ENCODE data around the gene ATG7.
"Not testable (repeated sequence)": the region's sequence is repeated elsewhere in the genome, so short reads cannot be mapped to it uniquely, and the experiment has no call there.

The ATG7 gene

GRCh38 chr3:11568503-11569155, 296.4 kb downstream of the ATG7 start:
- no peak overlapping the region for H3K9ac ChIP-seq (ENCODE audit: insufficient read length, low read depth)
- no peak for DNase-seq (ENCODE audit: low read depth, low spot score)
- peaks cover 6% of the 10 kb centered on the region for H3K4me1 ChIP-seq (ENCODE audit: insufficient read depth, insufficient read length)
- peaks cover 70% of the 10 kb centered on the region for H3K36me3 ChIP-seq (ENCODE audit: insufficient read depth, insufficient read length, low read length)
- H3K9me3 ChIP-seq (ENCODE audit: insufficient read depth, low read length), result no peaks in the 10 kb centered on the region
- no peaks in the 10 kb centered on the region for H3K27me3 ChIP-seq (ENCODE audit: insufficient read depth, insufficient read length)
- TF ChIP-seq ZNF274 (IDR thresholded peaks at IDR 0.05; ENCODE audit: low read depth, low read length) (no peak), SUZ12 (IDR thresholded peaks at IDR 0.05; ENCODE audit: extremely low read depth, insufficient read depth, insufficient read length) (no peak), YY1 (IDR thresholded peaks at IDR 0.05; ENCODE audit: insufficient read depth, insufficient read length) (no peak)
- no peak overlapping the region for H3K4me3 ChIP-seq (ENCODE audit: insufficient read length, low read depth)

GRCh38 chr3:11569156-11569741, 297.1 kb downstream of the ATG7 start:
- peaks cover 70% of the 10 kb centered on the region for H3K36me3 ChIP-seq (ENCODE audit: insufficient read depth, insufficient read length, low read length)
- no peaks in the 10 kb centered on the region for H3K27me3 ChIP-seq (ENCODE audit: insufficient read depth, insufficient read length)
- H3K9ac ChIP-seq (ENCODE audit: insufficient read length, low read depth), result no peak overlapping the region
- H3K4me3 ChIP-seq (ENCODE audit: insufficient read length, low read depth), result no peak overlapping the region
- TF ChIP-seq SUZ12 (IDR thresholded peaks at IDR 0.05; ENCODE audit: extremely low read depth, insufficient read depth, insufficient read length) (no peak), YY1 (IDR thresholded peaks at IDR 0.05; ENCODE audit: insufficient read depth, insufficient read length) (no peak), ZNF274 (IDR thresholded peaks at IDR 0.05; ENCODE audit: low read depth, low read length) (no peak)
- peaks cover 4% of the 10 kb centered on the region for H3K4me1 ChIP-seq (ENCODE audit: insufficient read depth, insufficient read length)
- no peak for DNase-seq (ENCODE audit: low read depth, low spot score)
- H3K9me3 ChIP-seq (ENCODE audit: insufficient read depth, low read length), result no peaks in the 10 kb centered on the region

DNA sequence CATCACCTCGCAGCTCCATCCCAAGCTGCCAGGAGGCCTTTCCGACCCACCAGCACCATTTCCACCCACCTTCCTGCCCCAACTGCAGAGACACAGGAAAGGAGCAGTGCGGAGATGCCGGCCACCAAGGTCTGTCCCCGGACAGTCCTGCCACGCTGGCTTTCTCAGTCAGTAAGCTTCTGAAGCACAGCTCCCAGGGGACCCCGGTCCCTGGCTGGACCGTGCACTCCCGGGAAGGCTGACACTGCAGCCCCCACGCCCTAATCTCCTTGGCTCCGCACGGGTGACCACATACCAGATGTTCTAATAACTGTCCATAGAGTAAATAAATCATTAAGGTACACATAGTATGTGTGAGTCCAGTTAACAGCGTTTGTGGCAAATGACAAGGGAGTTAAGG, 298.1 kb downstream of the ATG7 start:
- Histone ChIP-seq H3K9me3 (ENCODE audit: insufficient read depth, low read length) (no peaks in the 10 kb centered on the region), H3K4me1 (ENCODE audit: insufficient read depth, insufficient read length) (no peaks in the 10 kb centered on the region), H3K27me3 (ENCODE audit: insufficient read depth, insufficient read length) (no peaks in the 10 kb centered on the region), H3K36me3 (ENCODE audit: insufficient read depth, insufficient read length, low read length) (peaks cover 71% of the 10 kb centered on the region), H3K4me3 (ENCODE audit: insufficient read length, low read depth) (no peak overlapping the region), H3K9ac (ENCODE audit: insufficient read length, low read depth) (no peak overlapping the region)
- TF ChIP-seq YY1 (IDR thresholded peaks at IDR 0.05; ENCODE audit: insufficient read depth, insufficient read length), result no peak
- TF ChIP-seq ZNF274 (IDR thresholded peaks at IDR 0.05; ENCODE audit: low read depth, low read length), result no peak
- TF ChIP-seq SUZ12 (IDR thresholded peaks at IDR 0.05; ENCODE audit: extremely low read depth, insufficient read depth, insufficient read length), result no peak
- DNase-seq (ENCODE audit: low read depth, low spot score), result no peak

GRCh38 chr3:11570789-11571495, 298.7 kb downstream of the ATG7 start:
- H3K4me1 ChIP-seq (ENCODE audit: insufficient read depth, insufficient read length), result no peaks in the 10 kb centered on the region
- H3K36me3 ChIP-seq (ENCODE audit: insufficient read depth, insufficient read length, low read length), result peaks cover 71% of the 10 kb centered on the region
- no peak overlapping the region for H3K9ac ChIP-seq (ENCODE audit: insufficient read length, low read depth)
- TF ChIP-seq ZNF274 (IDR thresholded peaks at IDR 0.05; ENCODE audit: low read depth, low read length) (no peak), YY1 (IDR thresholded peaks at IDR 0.05; ENCODE audit: insufficient read depth, insufficient read length) (no peak), SUZ12 (IDR thresholded peaks at IDR 0.05; ENCODE audit: extremely low read depth, insufficient read depth, insufficient read length) (no peak)
- H3K4me3 ChIP-seq (ENCODE audit: insufficient read length, low read depth), result no peak overlapping the region
- H3K9me3 ChIP-seq (ENCODE audit: insufficient read depth, low read length), result no peaks in the 10 kb centered on the region
- no peak for DNase-seq (ENCODE audit: low read depth, low spot score)
- H3K27me3 ChIP-seq (ENCODE audit: insufficient read depth, insufficient read length), result no peaks in the 10 kb centered on the region

DNA sequence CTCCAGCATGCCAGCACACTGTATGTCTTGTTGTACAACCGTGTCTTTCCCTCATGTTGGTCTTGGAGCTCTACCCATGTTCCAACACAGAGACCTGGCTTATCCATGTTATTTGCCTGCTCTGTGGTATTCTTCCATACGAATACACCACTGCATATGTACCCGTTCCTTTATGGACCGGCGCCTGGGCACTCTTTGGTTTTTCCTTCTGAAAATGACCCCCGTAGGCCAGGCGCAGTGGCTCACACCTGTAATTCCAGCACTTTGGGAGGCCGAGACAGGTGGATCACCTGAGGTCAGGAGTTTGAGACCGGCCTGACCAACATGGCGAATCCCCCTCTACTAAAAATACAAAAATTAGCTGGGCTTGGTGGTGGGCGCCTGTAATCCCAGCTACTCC, 300.5 kb downstream of the ATG7 start:
- not testable (repeated sequence) for H3K4me3 ChIP-seq (ENCODE audit: insufficient read length, low read depth); H3K27me3 ChIP-seq (ENCODE audit: insufficient read depth, insufficient read length); H3K4me1 ChIP-seq (ENCODE audit: insufficient read depth, insufficient read length); H3K9me3 ChIP-seq (ENCODE audit: insufficient read depth, low read length); DNase-seq (ENCODE audit: low read depth, low spot score); H3K9ac ChIP-seq (ENCODE audit: insufficient read length, low read depth)
- H3K36me3 ChIP-seq (ENCODE audit: insufficient read depth, insufficient read length, low read length), result peaks cover 54% of the 10 kb centered on the region

- H3K36me3 ChIP-seq (ENCODE audit: insufficient read depth, insufficient read length, low read length), result peaks cover 45% of the 10 kb centered on the region
- no peak overlapping the region for H3K9ac ChIP-seq (ENCODE audit: insufficient read length, low read depth)
- H3K4me1 ChIP-seq (ENCODE audit: insufficient read depth, insufficient read length), result no peaks in the 10 kb centered on the region
Observed at GRCh38 chr3:11574981-11575669, 302.9 kb downstream of the ATG7 start.

GRCh38 chr3:11575677-11576076, 303.5 kb downstream of the ATG7 start:
- no peaks in the 10 kb centered on the region for H3K4me1 ChIP-seq (ENCODE audit: insufficient read depth, insufficient read length)
- no peak for TF ChIP-seq YY1 (IDR thresholded peaks at IDR 0.05; ENCODE audit: insufficient read depth, insufficient read length)
- H3K27me3 ChIP-seq (ENCODE audit: insufficient read depth, insufficient read length), result no peaks in the 10 kb centered on the region
- no peak overlapping the region for H3K4me3 ChIP-seq (ENCODE audit: insufficient read length, low read depth)
- no peaks in the 10 kb centered on the region for H3K9me3 ChIP-seq (ENCODE audit: insufficient read depth, low read length)
- no peak for DNase-seq (ENCODE audit: low read depth, low spot score)
- H3K36me3 ChIP-seq (ENCODE audit: insufficient read depth, insufficient read length, low read length), result peaks cover 42% of the 10 kb centered on the region
- no peak overlapping the region for H3K9ac ChIP-seq (ENCODE audit: insufficient read length, low read depth)

More at GRCh38 chr3:11574981-11575669, 302.9 kb downstream of the ATG7 start:
- Histone ChIP-seq H3K9me3 (ENCODE audit: insufficient read depth, low read length) (no peaks in the 10 kb centered on the region), H3K4me3 (ENCODE audit: insufficient read length, low read depth) (no peak overlapping the region), H3K27me3 (ENCODE audit: insufficient read depth, insufficient read length) (no peaks in the 10 kb centered on the region)
- TF ChIP-seq YY1 (IDR thresholded peaks at IDR 0.05; ENCODE audit: insufficient read depth, insufficient read length) (no peak), ZNF274 (IDR thresholded peaks at IDR 0.05; ENCODE audit: low read depth, low read length) (no peak), SUZ12 (IDR thresholded peaks at IDR 0.05; ENCODE audit: extremely low read depth, insufficient read depth, insufficient read length) (no peak)
- no peak for DNase-seq (ENCODE audit: low read depth, low spot score)
